GM12878 (cell line): ENCODE data around the gene BSN. TPM values are rescaled to one million over a fixed set of nuclear protein-coding genes. Genes with fewer than 3 reads are reported as not detected.
A peak's percentile ranks its signal among the peaks of the same experiment; 100 is the strongest.

Experiments
- ATAC-seq: fragments of 200-7000 bp; cut with Tn5 transposase; 3 replicates; pipeline ENCODE4 v1.9.1; 2020; ENCODE audit warnings: mild to moderate bottlenecking, moderate library complexity
- BruUV-seq: library from RNA; stranded (reverse); fragments of 400-500 nt; replicated peaks from 2 replicates; lab custom pipeline; 2021; lab: Mats Ljungman, UMichigan
- CTCF ChIA-PET: fragments of 300-600 bp; sonication (Branson Sonifier 250); formaldehyde crosslinking; extraction: SDS; loops from one replicate; lab custom pipeline; 2021; ENCODE audit warnings: inconsistent platforms; lab: Yijun Ruan, JAX
- POLR2A ChIA-PET: fragments of 350-600 bp; formaldehyde crosslinking; extraction: SDS; loops from one replicate; lab custom pipeline; 2021; ENCODE audit warnings: inconsistent platforms; lab: Charles Lee
- RAD21 ChIA-PET: fragments of 300-600 bp; sonication (Branson Sonifier 250); formaldehyde crosslinking; loops from one replicate; lab custom pipeline; 2023; ENCODE audit warnings: antibody characterized with exemption; ENCODE audit not compliant: unreplicated experiment; lab: Charles Lee
- SMC1A ChIA-PET: fragments of 300-600 bp; sonication (Branson Sonifier 250); formaldehyde crosslinking; loops from one replicate; lab custom pipeline; 2023; ENCODE audit not compliant: unreplicated experiment, uncharacterized antibody; lab: Charles Lee
- DNase-seq: peaks from one replicate; pipeline ENCODE4 v3.0.0-alpha.2; 2011; ENCODE audit warnings: low read depth, low spot score
- FAIRE-seq: peaks from 3 replicates; lab custom pipeline; 2011; peaks lifted over from hg19 to GRCh38; lab: Jason Lieb, UNC
- H2AFZ ChIP-seq: 2 replicates; pipeline ENCODE4 v1.6.0; 2011; ENCODE audit warnings: low read depth, low read length, control low read depth; ENCODE audit not compliant: control insufficient read depth
- H3K27ac ChIP-seq: 2 replicates; pipeline ENCODE4 v1.5.1; 2011; ENCODE audit warnings: control low read depth; ENCODE audit not compliant: control insufficient read depth, insufficient read depth
- H3K27me3 ChIP-seq, 2 experiments: replicated peaks in 1 of 2; 2 replicates each; pipeline versions ENCODE4 v1.6.0 to v1.6.1; 2011; ENCODE audit warnings: low read length in 1 of 2; ENCODE audit not compliant: control insufficient read depth in 2 of 2, insufficient read depth in 2 of 2
- H3K36me3 ChIP-seq, 2 experiments: 2 replicates each; pipeline ENCODE4 v1.5.1; 2011; ENCODE audit warnings: low read length in 1 of 2; ENCODE audit not compliant: control insufficient read depth in 2 of 2, insufficient read depth in 2 of 2
- H3K4me1 ChIP-seq: 2 replicates; pipeline ENCODE4 v1.6.1; 2011; ENCODE audit warnings: mild to moderate bottlenecking, low read length, moderate library complexity, mixed read lengths; ENCODE audit not compliant: control insufficient read depth, insufficient read depth
- H3K4me2 ChIP-seq: 2 replicates; pipeline ENCODE4 v1.6.0; 2011; ENCODE audit warnings: control low read depth; ENCODE audit not compliant: control insufficient read depth, insufficient read depth
- H3K4me3 ChIP-seq: fragments of 200-600 bp; sonication (generic); 2 replicates; pipeline ENCODE4 v1.5.1; 2016
- H3K79me2 ChIP-seq: 2 replicates; pipeline ENCODE4 v1.6.0; 2011; ENCODE audit warnings: low read length; ENCODE audit not compliant: control insufficient read depth, insufficient read depth
- H3K9ac ChIP-seq: 2 replicates; pipeline ENCODE4 v1.8.0; 2011; ENCODE audit warnings: low read length, control low read depth, mixed read lengths; ENCODE audit not compliant: control insufficient read depth, insufficient read depth
- H3K9me3 ChIP-seq: replicated peaks from 3 replicates; pipeline ENCODE4 v1.5.1; 2011; ENCODE audit warnings: mild to moderate bottlenecking, low read length; ENCODE audit not compliant: control insufficient read depth, insufficient read depth
- H4K20me1 ChIP-seq: 2 replicates; pipeline ENCODE4 v1.6.0; 2011; ENCODE audit not compliant: control insufficient read depth, insufficient read depth
- CEBPB ChIP-seq, 2 experiments: fragments of 150-350 bp in 1 of 2; IDR thresholded peaks; 2 replicates each; pipeline ENCODE4 v1.6.1; 2012 to 2014; ENCODE audit warnings: low read depth in 2 of 2, low read length in 2 of 2, borderline replicate concordance in 1 of 2, inconsistent platforms in 1 of 2
- CHD2 ChIP-seq: IDR thresholded peaks from 2 replicates; pipeline ENCODE4 v1.6.1; 2011; ENCODE audit warnings: low read depth, low read length, improper control_type of control experiment, borderline replicate concordance
- EED ChIP-seq: sonication (generic); IDR thresholded peaks from 2 replicates; pipeline ENCODE4 v1.6.1; 2016; ENCODE audit warnings: antibody characterized with exemption, low read depth
- GATAD2B ChIP-seq: fragments of 450-650 bp; conservative IDR thresholded peaks from 2 replicates; pipeline ENCODE4 v1.6.1; 2017; ENCODE audit warnings: low read depth, mild to moderate bottlenecking, moderate library complexity
- HDAC2 ChIP-seq: fragments of 200-600 bp; sonication (generic); IDR thresholded peaks from 2 replicates; pipeline ENCODE4 v1.6.1; 2017
- IKZF2 ChIP-seq, 2 experiments: fragments of 450-650 bp; IDR thresholded peaks; 2 replicates each; pipeline ENCODE4 v1.6.1; 2017; ENCODE audit warnings: mild to moderate bottlenecking in 2 of 2, moderate library complexity in 2 of 2
- JUNB ChIP-seq: IDR thresholded peaks from 2 replicates; pipeline ENCODE4 v1.6.1; 2016; ENCODE audit warnings: antibody characterized with exemption, mild to moderate bottlenecking
- NBN ChIP-seq: fragments of 450-650 bp; IDR thresholded peaks from 2 replicates; pipeline ENCODE4 v1.6.1; 2016
- POLR2A ChIP-seq: IDR thresholded peaks from 2 replicates; pipeline ENCODE4 v1.6.1; 2011; ENCODE audit warnings: low read depth, mild to moderate bottlenecking, low read length
- POLR2AphosphoS2 ChIP-seq: IDR thresholded peaks from 2 replicates; pipeline ENCODE4 v1.6.1; 2011; ENCODE audit warnings: low read depth, mild to moderate bottlenecking, low read length, improper control_type of control experiment, moderate library complexity
- POLR2AphosphoS5 ChIP-seq: IDR thresholded peaks from 2 replicates; pipeline ENCODE4 v1.6.1; 2011; ENCODE audit warnings: mild to moderate bottlenecking, low read length, inconsistent platforms
- RBBP5 ChIP-seq: fragments of 200-600 bp; sonication (generic); conservative IDR thresholded peaks from 2 replicates; pipeline ENCODE4 v1.6.1; 2016
- RUNX3 ChIP-seq: IDR thresholded peaks from 2 replicates; pipeline ENCODE4 v1.6.1; 2012; ENCODE audit warnings: low read length, inconsistent platforms
- SRF ChIP-seq, 2 experiments: IDR thresholded peaks; 2 replicates each; pipeline ENCODE4 v1.6.1; 2011; ENCODE audit warnings: low read depth in 2 of 2, low read length in 2 of 2, mild to moderate bottlenecking in 1 of 2, moderate library complexity in 1 of 2
- STAT3 ChIP-seq: IDR thresholded peaks from 2 replicates; pipeline ENCODE4 v1.6.1; 2011; ENCODE audit warnings: low read depth, low read length, improper control_type of control experiment
- WRNIP1 ChIP-seq: IDR thresholded peaks from 2 replicates; pipeline ENCODE4 v1.6.1; 2011; ENCODE audit warnings: low read depth, low read length, improper control_type of control experiment, borderline replicate concordance
- WGBS: methylation state at CpG from one replicate; pipeline ENCODE4 v1.1.6; 2016; ENCODE audit warnings: low lambda C conversion rate; ENCODE audit not compliant: insufficient replicate concordance, insufficient coverage; ENCODE audit errors: missing lambda C conversion rate; 5-methylcytosine and 5-hydroxymethylcytosine counted together
- in situ Hi-C: fragments of 300-500 bp; cut with MboI; formaldehyde crosslinking; loops from 9 replicates; pipeline ENCODE4 v1.14.3; 2018; ENCODE audit warnings: mixed read lengths
- intact Hi-C: fragments of 100-400 bp; cut with micrococcal nuclease; formaldehyde crosslinking; loops from one replicate; pipeline ENCODE4 v1.14.2; 2022; ENCODE audit not compliant: unreplicated experiment
- polyA plus RNA-seq, 11 experiments: library from polyadenylated mRNA; depleted of rRNA in 4 of 11; unstranded in 6 of 11; stranded (reverse) in 5 of 11; fragments of >200 nt; fragmentation: Nextera tagmentation in 4 of 11; fragmentation: Illumina TruSeq in 1 of 11; extraction: Ambion mirVana in 4 of 11; extraction: Trizol in 1 of 11; gene quantifications; 1 replicate in 1 of 11; 2 replicates in 10 of 11; pipeline versions ENCODE4 v1.2.1 to v1.2.3, GENCODE V29; 2011 to 2016; ENCODE audit warnings: inconsistent platforms in 2 of 11, missing spikeins in 2 of 11, low read depth in 1 of 11
- total RNA-seq, 4 experiments: library from RNA; depleted of rRNA in 3 of 4; stranded (reverse); fragments of >200 nt in 3 of 4; fragmentation: Illumina TruSeq in 1 of 4; extraction: Trizol in 1 of 4; gene quantifications; 2 replicates each; pipeline versions ENCODE4 v1.2.1 to v1.2.3, GENCODE V29; 2013 to 2021

Gene BSN
- total and polyA plus RNA-seq, 10 of the 15 experiments (the other 5 are each of a cell fraction or from before 2014, with no cell fraction given), result under 0.01 to 0.19 (median 0.05) TPM; not detected in 1

DNA sequence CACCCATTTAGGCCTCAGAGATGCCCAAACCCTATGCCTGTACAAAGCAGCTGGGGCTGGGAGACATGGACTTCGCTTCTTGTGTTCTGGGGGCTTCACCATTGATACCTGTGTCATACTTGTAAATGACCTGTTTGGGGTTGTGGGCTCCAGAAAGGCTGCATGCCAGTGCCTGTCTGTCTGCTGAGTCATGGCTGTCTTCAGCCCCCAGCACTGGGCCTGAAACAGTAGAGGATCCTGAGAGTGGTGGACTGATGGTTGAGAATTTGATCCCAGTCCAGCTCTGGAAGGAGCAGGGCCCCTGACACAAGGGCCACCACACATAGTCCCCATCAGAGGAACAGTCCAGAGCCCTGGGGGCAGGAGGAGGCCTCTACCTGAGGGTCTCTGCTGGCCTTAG, 95.3 kb downstream of the BSN start:
- no peak overlapping the region for H2AFZ ChIP-seq
- ChIA-PET CTCF (no interaction called here), POLR2A (no interaction called here), RAD21 (interaction anchor here (1.9 kb wide), 1 partner anchor 110 kb away, joined by 4 read pairs; no protein-coding TSS in a partner anchor), SMC1A (no interaction called here)
- no peaks in the 10 kb centered on the region for H3K79me2 ChIP-seq
- ATAC-seq, result no peak
- in situ Hi-C loops (no loop called here), intact Hi-C loops (no loop called here)
- H3K27ac ChIP-seq, result no peak overlapping the region
- no peak overlapping the region for H3K4me3 ChIP-seq
- no peaks in the 10 kb centered on the region for H3K27me3 ChIP-seq
- H3K9me3 ChIP-seq, result no peaks in the 10 kb centered on the region
- H3K4me2 ChIP-seq, result no peak overlapping the region
- whole genome bisulfite sequencing, result 10% methylated on average over 1 of the region's 1 CpG
- TF ChIP-seq STAT3 (no peak), GATAD2B (no peak), POLR2AphosphoS5 (no peak)
- FAIRE-seq, result no peak
- no peak overlapping the region for H3K9ac ChIP-seq
- BruUV-seq, result no TSS peak
- no peaks in the 10 kb centered on the region for H4K20me1 ChIP-seq
- DNase-seq, result no peak
- peaks cover 15% of the 10 kb centered on the region for H3K4me1 ChIP-seq
- H3K36me3 ChIP-seq, result no peaks in the 10 kb centered on the region

DNA sequence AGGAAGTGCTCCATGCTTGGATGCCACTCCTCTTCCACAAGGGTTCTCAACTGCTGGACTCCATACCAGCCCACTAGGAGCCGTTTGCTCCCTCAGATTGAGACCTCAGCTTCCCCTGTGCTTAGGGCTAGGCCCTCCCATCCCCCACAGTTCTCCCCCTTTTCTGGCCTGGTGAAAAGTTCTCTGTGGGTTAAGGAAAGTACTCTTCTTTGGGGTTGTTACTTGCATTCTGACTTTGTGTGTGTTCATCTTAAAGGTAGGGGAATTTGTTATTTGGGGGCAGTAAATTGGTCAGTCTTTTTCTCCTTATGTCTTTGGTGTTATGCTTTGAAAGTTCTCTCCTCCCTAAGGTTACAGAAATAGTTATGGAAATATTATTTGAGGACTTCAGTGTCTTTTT, 95.9 kb downstream of the BSN start:
- ChIA-PET POLR2A (no interaction called here), RAD21 (no interaction called here), SMC1A (no interaction called here), CTCF (no interaction called here)
- H3K9ac ChIP-seq, result no peak overlapping the region
- BruUV-seq, result no TSS peak
- peaks cover 15% of the 10 kb centered on the region for H3K4me1 ChIP-seq
- H3K4me2 ChIP-seq, result no peak overlapping the region
- H3K27ac ChIP-seq, result no peak overlapping the region
- no peak overlapping the region for H3K4me3 ChIP-seq
- H4K20me1 ChIP-seq, result no peaks in the 10 kb centered on the region
- ATAC-seq (peak; percentile 27; the same call in 2 of the 3 replicates), FAIRE-seq (no peak), DNase-seq (no peak)
- in situ Hi-C loops (no loop called here), intact Hi-C loops (no loop called here)
- H3K27me3 ChIP-seq, result no peaks in the 10 kb centered on the region
- no peaks in the 10 kb centered on the region for H3K79me2 ChIP-seq
- peak; percentile 73 for TF ChIP-seq RUNX3
- no peak for TF ChIP-seq STAT3
- TF ChIP-seq HDAC2, result no peak
- no peak for TF ChIP-seq NBN
- TF ChIP-seq CHD2, result no peak
- no peak for TF ChIP-seq RBBP5
- TF ChIP-seq WRNIP1, result no peak
- TF ChIP-seq POLR2AphosphoS2, result no peak
- TF ChIP-seq EED, result peak; percentile 50; the same call in 1 of the 2 replicates
- TF ChIP-seq SRF (IDR thresholded peaks at IDR 0.05; ENCODE audit: low read depth in 2 of 2, low read length in 2 of 2), result no peak
- no peak for TF ChIP-seq CEBPB (IDR thresholded peaks at IDR 0.05; ENCODE audit: borderline replicate concordance in 1 of 2, low read depth in 2 of 2, low read length in 2 of 2)
- no peak for TF ChIP-seq IKZF2 (IDR thresholded peaks at IDR 0.05)
- TF ChIP-seq JUNB, result no peak; the same call in 1 of the 2 replicates
- TF ChIP-seq POLR2A, result no peak
- H3K9me3 ChIP-seq, result no peaks in the 10 kb centered on the region
- 38% methylated on average over 1 of the region's 1 CpG for WGBS
- H3K36me3 ChIP-seq, result no peaks in the 10 kb centered on the region
- H2AFZ ChIP-seq, result peak overlapping the region; percentile 44
